Astrocyte (in vitro differentiated cells and primary cell): ENCODE measurements around the gene SLN. TPM values are rescaled to one million over a fixed set of nuclear protein-coding genes. Genes with fewer than 3 reads are reported as not detected.

ENCODE experiments used
- DNase-seq: peaks from one replicate; pipeline ENCODE4 v3.0.0-alpha.2; 2010; ENCODE audit warnings: low read depth
- FAIRE-seq: peaks from 2 replicates; lab custom pipeline; 2011; peaks lifted over from hg19 to GRCh38; lab: Jason Lieb, UNC
- H2AFZ ChIP-seq: 2 replicates; pipeline ENCODE4 v1.6.0; 2012; ENCODE audit warnings: low read depth, low read length, inconsistent platforms
- H3K27ac ChIP-seq: 2 replicates; pipeline ENCODE4 v1.5.1; 2011; ENCODE audit warnings: low read depth, low read length, inconsistent platforms
- H3K27me3 ChIP-seq: 2 replicates; pipeline ENCODE4 v1.6.0; 2011; ENCODE audit warnings: low read length, inconsistent platforms; ENCODE audit not compliant: insufficient read depth
- H3K36me3 ChIP-seq: 2 replicates; pipeline ENCODE4 v1.5.1; 2011; ENCODE audit warnings: low read length, inconsistent platforms; ENCODE audit not compliant: insufficient read depth
- H3K4me1 ChIP-seq: 2 replicates; pipeline ENCODE4 v1.5.1; 2011; ENCODE audit warnings: low read length, inconsistent platforms; ENCODE audit not compliant: insufficient read depth
- H3K4me2 ChIP-seq: 2 replicates; pipeline ENCODE4 v1.6.0; 2012; ENCODE audit warnings: low read length, inconsistent platforms
- H3K4me3 ChIP-seq: 2 replicates; pipeline ENCODE4 v1.5.1; 2011; ENCODE audit warnings: low read depth, mild to moderate bottlenecking, low read length, inconsistent platforms; ENCODE audit not compliant: insufficient read depth
- H3K79me2 ChIP-seq: 2 replicates; pipeline ENCODE4 v1.6.0; 2012; ENCODE audit warnings: mild to moderate bottlenecking, low read length, inconsistent platforms; ENCODE audit not compliant: insufficient read depth
- H3K9ac ChIP-seq: 2 replicates; pipeline ENCODE4 v1.6.0; 2012; ENCODE audit warnings: mild to moderate bottlenecking, low read length, inconsistent platforms
- H3K9me3 ChIP-seq: 2 replicates; pipeline ENCODE4 v1.5.1; 2012; ENCODE audit warnings: low read depth, mild to moderate bottlenecking, low read length, inconsistent platforms; ENCODE audit not compliant: insufficient read depth
- H4K20me1 ChIP-seq: 2 replicates; pipeline ENCODE4 v1.6.0; 2012; ENCODE audit warnings: low read length, inconsistent platforms; ENCODE audit not compliant: insufficient read depth
- H3K27ac Mint-ChIP-seq: one replicate; pipeline ENCODE4 v1.8.0; 2021; ENCODE audit warnings: mild to moderate bottlenecking, mixed read lengths; ENCODE audit not compliant: unreplicated experiment
- H3K27me3 Mint-ChIP-seq: one replicate; pipeline ENCODE4 v1.8.0; 2021; ENCODE audit warnings: low read depth, mixed read lengths; ENCODE audit not compliant: unreplicated experiment
- H3K36me3 Mint-ChIP-seq: one replicate; pipeline ENCODE4 v1.8.0; 2021; ENCODE audit warnings: low read depth, mixed read lengths; ENCODE audit not compliant: unreplicated experiment
- H3K4me1 Mint-ChIP-seq: one replicate; pipeline ENCODE4 v1.8.0; 2021; ENCODE audit warnings: low read depth, mixed read lengths; ENCODE audit not compliant: unreplicated experiment
- H3K4me3 Mint-ChIP-seq: one replicate; pipeline ENCODE4 v1.8.0; 2021; ENCODE audit warnings: mild to moderate bottlenecking, moderate library complexity, mixed read lengths; ENCODE audit not compliant: unreplicated experiment
- H3K9me3 Mint-ChIP-seq: one replicate; pipeline ENCODE4 v1.8.0; 2021; ENCODE audit warnings: mild to moderate bottlenecking, mixed read lengths; ENCODE audit not compliant: unreplicated experiment
- CTCF ChIP-seq: IDR thresholded peaks from 2 replicates; pipeline ENCODE4 v1.5.1; 2011; ENCODE audit warnings: low read depth, mild to moderate bottlenecking, inconsistent platforms, low read length, moderate library complexity; ENCODE audit not compliant: insufficient read depth
- EZH2 ChIP-seq: IDR thresholded peaks from 2 replicates; pipeline ENCODE4 v1.6.1; 2012; ENCODE audit warnings: mild to moderate bottlenecking, low read length, inconsistent platforms; ENCODE audit not compliant: insufficient read depth
- total RNA-seq: library from RNA; stranded (reverse); gene quantifications from 2 replicates; pipeline ENCODE4 v1.2.1, GENCODE V29; 2021

Gene SLN
- total RNA-seq, 1 donor from 2014 or later, result 4.9 TPM

- H4K20me1 ChIP-seq, result no peaks in the 10 kb centered on the region
- no peaks in the 10 kb centered on the region for H3K9me3 ChIP-seq
- no peaks in the 10 kb centered on the region for H3K27me3 Mint-ChIP-seq
- H3K36me3 Mint-ChIP-seq, result no peaks in the 10 kb centered on the region
- peaks cover 20% of the 10 kb centered on the region for H3K4me1 Mint-ChIP-seq
- no peak overlapping the region for H3K27ac ChIP-seq
- H3K9ac ChIP-seq, result no peak overlapping the region
- H3K27me3 ChIP-seq, result peaks cover 14% of the 10 kb centered on the region
- H3K4me2 ChIP-seq, result peak overlapping the region; percentile 43
- no peaks in the 10 kb centered on the region for H3K79me2 ChIP-seq
- no peaks in the 10 kb centered on the region for H3K9me3 Mint-ChIP-seq
- DNase-seq, result peak; percentile 75
- peaks cover 9% of the 10 kb centered on the region for H3K4me1 ChIP-seq
- H2AFZ ChIP-seq, result no peak overlapping the region
- H3K36me3 ChIP-seq, result no peaks in the 10 kb centered on the region
- peak; percentile 55 for FAIRE-seq
- H3K4me3 Mint-ChIP-seq, result no peak overlapping the region
- TF ChIP-seq EZH2, result no peak
- no peak for TF ChIP-seq CTCF
- no peak overlapping the region for H3K27ac Mint-ChIP-seq
- H3K4me3 ChIP-seq, result no peak overlapping the region
Observed at GRCh38 chr11:107716884-107717532, 5.2 kb upstream of the SLN start.

- H4K20me1 ChIP-seq, result no peaks in the 10 kb centered on the region
- H2AFZ ChIP-seq, result no peak overlapping the region
- FAIRE-seq (no peak), DNase-seq (no peak)
- no peaks in the 10 kb centered on the region for H3K36me3 Mint-ChIP-seq
- TF ChIP-seq EZH2 (no peak), CTCF (no peak)
- H3K27me3 ChIP-seq, result peaks cover 13% of the 10 kb centered on the region
- no peaks in the 10 kb centered on the region for H3K9me3 ChIP-seq
- no peaks in the 10 kb centered on the region for H3K79me2 ChIP-seq
- no peak overlapping the region for H3K4me2 ChIP-seq
- no peak overlapping the region for H3K27ac Mint-ChIP-seq
- H3K4me1 Mint-ChIP-seq, result peaks cover 12% of the 10 kb centered on the region
- peaks cover 6% of the 10 kb centered on the region for H3K4me1 ChIP-seq
- no peak overlapping the region for H3K4me3 ChIP-seq
- H3K9me3 Mint-ChIP-seq, result no peaks in the 10 kb centered on the region
- H3K27me3 Mint-ChIP-seq, result no peaks in the 10 kb centered on the region
- no peak overlapping the region for H3K27ac ChIP-seq
- H3K36me3 ChIP-seq, result no peaks in the 10 kb centered on the region
- H3K9ac ChIP-seq, result no peak overlapping the region
- H3K4me3 Mint-ChIP-seq, result no peak overlapping the region
Observed at GRCh38 chr11:107713009-107713408, 1.2 kb upstream of the SLN start.

GRCh38 chr11:107710301-107710700 lies 1.6 kb downstream of the SLN start:
- Histone ChIP-seq H3K36me3 (no peaks in the 10 kb centered on the region), H2AFZ (no peak overlapping the region), H3K9ac (no peak overlapping the region), H3K4me2 (no peak overlapping the region), H4K20me1 (no peaks in the 10 kb centered on the region), H3K4me1 (peaks cover 6% of the 10 kb centered on the region), H3K4me3 (no peak overlapping the region), H3K79me2 (no peaks in the 10 kb centered on the region), H3K27me3 (peaks cover 12% of the 10 kb centered on the region), H3K27ac (no peak overlapping the region), H3K9me3 (no peaks in the 10 kb centered on the region)
- Mint-ChIP-seq H3K4me3 (no peak overlapping the region), H3K9me3 (no peaks in the 10 kb centered on the region), H3K27ac (no peak overlapping the region), H3K4me1 (peaks cover 27% of the 10 kb centered on the region), H3K36me3 (no peaks in the 10 kb centered on the region), H3K27me3 (no peaks in the 10 kb centered on the region)
- DNase-seq, result no peak
- TF ChIP-seq EZH2, result no peak
- no peak for TF ChIP-seq CTCF
- FAIRE-seq, result no peak
